ENCODE data around the gene PRMT7. TPM values are rescaled to one million over a fixed set of nuclear protein-coding genes. Genes with fewer than 3 reads are reported as not detected.
A peak's percentile ranks its signal among the peaks of the same experiment; 100 is the strongest.
"Not testable (repeated sequence)": the region's sequence is repeated elsewhere in the genome, so short reads cannot be mapped to it uniquely, and the experiment has no call there.

Gene PRMT7
- total and polyA plus RNA-seq, 2 experiments from 2014 or later = 27.2 to 49.6 TPM

DNA sequence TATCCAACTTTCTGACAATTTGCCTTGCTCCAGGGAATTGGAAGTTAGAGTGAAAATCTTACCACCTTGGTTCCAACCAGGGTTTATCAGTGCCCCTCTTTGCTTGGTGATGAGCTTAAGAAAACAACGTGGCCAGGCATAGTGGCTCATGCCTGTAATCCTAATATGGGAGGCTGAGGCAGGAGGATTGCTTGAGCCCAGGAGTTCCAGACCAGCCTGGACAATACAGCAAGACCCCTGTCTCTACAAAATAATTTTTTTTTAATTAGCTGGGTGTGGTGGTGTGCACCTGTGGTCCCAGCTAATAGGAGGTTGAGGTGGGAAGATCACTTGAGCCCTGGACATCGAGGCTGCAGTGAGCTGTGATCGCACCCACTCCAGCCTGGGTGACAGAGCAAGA lies 25.1 kb upstream of the PRMT7 start:
- Histone ChIP-seq H3F3A (ENCODE audit: insufficient read depth) (peaks cover 37% of the 10 kb centered on the region), H3K79me2 (ENCODE audit: insufficient read depth) (peaks cover 90% of the 10 kb centered on the region), H3K36me3 (ENCODE audit: low read depth) (peaks cover 15% of the 10 kb centered on the region), H2AFZ (no peak overlapping the region), H3K27me3 (replicated peaks; ENCODE audit: insufficient read depth) (no peaks in the 10 kb centered on the region), H3K27ac (no peak overlapping the region), H3K9me3 (ENCODE audit: low read depth) (no peaks in the 10 kb centered on the region), H4K20me1 (ENCODE audit: insufficient read depth) (0 out of 2 replicates have a peak, but pooled peaks cover 3% of the 10 kb centered on the region), H3K4me1 (ENCODE audit: insufficient read depth) (peaks cover 38% of the 10 kb centered on the region), H3K9ac (no peak overlapping the region), H3K4me2 (ENCODE audit: unreplicated experiment) (no peak overlapping the region), H3K9me2 (ENCODE audit: insufficient read depth) (no peaks in the 10 kb centered on the region), H3K4me3 (no peak overlapping the region)
- TF ChIP-seq EZH2phosphoT487 (IDR thresholded peaks at IDR 0.05; ENCODE audit: insufficient read depth, low read depth) (no peak), EZH2 (IDR thresholded peaks at IDR 0.05; ENCODE audit: insufficient read depth, poor library complexity, severe bottlenecking) (no peak)
- no peak for DNase-seq
- in situ Hi-C loops (cut with MboI) = no loop called here
- WGBS, 2 experiments (ENCODE audit: low coverage in 1 of 2, low lambda C conversion rate in 2 of 2, missing lambda C conversion rate in 2 of 2) = 96 to 99% methylated on average over 3 of the region's 3 CpGs

DNA sequence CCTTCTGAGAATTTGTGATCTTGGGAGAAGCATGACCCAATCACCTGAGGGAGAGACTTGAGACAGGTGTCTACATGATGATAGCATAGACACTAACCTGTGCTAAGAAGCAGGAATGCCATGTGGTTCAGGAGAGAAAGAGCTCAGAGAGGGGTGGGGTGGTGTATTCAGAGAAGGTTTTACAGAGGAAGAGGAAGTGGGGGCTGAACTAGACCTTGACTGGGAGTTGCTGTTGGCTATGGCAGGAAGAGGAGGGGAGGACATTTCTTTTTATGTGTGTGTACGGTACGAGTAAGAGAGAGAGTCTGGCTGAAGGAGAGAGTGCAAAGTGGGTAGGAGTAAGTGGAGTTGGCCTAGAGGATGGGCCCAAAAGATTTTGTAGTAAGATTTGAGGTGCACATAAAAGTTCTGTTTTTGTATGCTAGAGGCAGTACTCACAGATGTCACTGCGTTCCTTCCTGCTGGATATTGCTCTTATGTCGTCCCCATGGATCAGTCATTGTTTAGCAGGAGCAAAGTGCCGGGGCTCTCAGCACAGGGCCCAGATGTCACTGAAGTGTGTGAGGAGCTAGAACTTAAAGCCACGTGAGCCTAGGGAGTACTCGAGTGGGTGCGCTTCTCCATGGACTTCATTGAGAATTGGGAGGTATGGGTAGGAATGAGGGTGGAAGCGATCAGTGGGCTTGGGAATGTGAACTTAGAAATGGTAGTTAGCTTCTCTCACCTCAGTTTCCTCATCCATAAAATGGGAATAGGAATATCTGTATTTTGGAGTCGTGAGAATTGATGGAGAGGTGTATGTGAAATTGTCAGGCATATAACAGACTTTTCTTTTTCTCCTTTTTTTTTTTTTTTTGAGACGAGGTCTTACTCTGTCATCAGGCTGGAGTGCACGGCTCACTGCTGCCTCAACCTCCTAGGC lies 24.4 kb upstream of the PRMT7 start:
- Histone ChIP-seq H3K79me2 (ENCODE audit: insufficient read depth) (peaks cover 90% of the 10 kb centered on the region), H4K20me1 (ENCODE audit: insufficient read depth) (0 out of 2 replicates have a peak, but pooled peaks cover 3% of the 10 kb centered on the region), H3K27me3 (replicated peaks; ENCODE audit: insufficient read depth) (no peaks in the 10 kb centered on the region), H3K27ac (no peak overlapping the region; the same call in 1 of the 2 replicates), H3F3A (ENCODE audit: insufficient read depth) (peaks cover 37% of the 10 kb centered on the region), H3K36me3 (ENCODE audit: low read depth) (peaks cover 21% of the 10 kb centered on the region), H2AFZ (no peak overlapping the region), H3K4me1 (ENCODE audit: insufficient read depth) (peaks cover 44% of the 10 kb centered on the region), H3K9me2 (ENCODE audit: insufficient read depth) (no peaks in the 10 kb centered on the region), H3K9ac (no peak overlapping the region), H3K9me3 (ENCODE audit: low read depth) (no peaks in the 10 kb centered on the region), H3K4me2 (ENCODE audit: unreplicated experiment) (no peak overlapping the region), H3K4me3 (no peak overlapping the region)
- 97 to 98% methylated on average over 12 of the region's 12 CpGs for WGBS, 2 experiments (ENCODE audit: low coverage in 1 of 2, low lambda C conversion rate in 2 of 2, missing lambda C conversion rate in 2 of 2)
- no peak for TF ChIP-seq EZH2phosphoT487 (IDR thresholded peaks at IDR 0.05; ENCODE audit: insufficient read depth, low read depth)
- TF ChIP-seq EZH2 (IDR thresholded peaks at IDR 0.05; ENCODE audit: insufficient read depth, poor library complexity, severe bottlenecking) = no peak
- in situ Hi-C loops (cut with MboI) = no loop called here
- DNase-seq = no peak

- no peak overlapping the region for H3K4me3 ChIP-seq
- peaks cover 20% of the 10 kb centered on the region for H3K36me3 ChIP-seq (ENCODE audit: low read depth)
- no peaks in the 10 kb centered on the region for H3K27me3 ChIP-seq (replicated peaks; ENCODE audit: insufficient read depth)
- in situ Hi-C loops (cut with MboI) = no loop called here
- 0 out of 2 replicates have a peak, but pooled peaks cover 3% of the 10 kb centered on the region for H4K20me1 ChIP-seq (ENCODE audit: insufficient read depth)
- H3K4me2 ChIP-seq (ENCODE audit: unreplicated experiment) = peak overlapping the region; percentile 55
- DNase-seq = peak; percentile 98
- TF ChIP-seq EZH2phosphoT487 (IDR thresholded peaks at IDR 0.05; ENCODE audit: insufficient read depth, low read depth) = no peak
- no peak for TF ChIP-seq EZH2 (IDR thresholded peaks at IDR 0.05; ENCODE audit: insufficient read depth, poor library complexity, severe bottlenecking)
- H2AFZ ChIP-seq = no peak overlapping the region
- peaks cover 37% of the 10 kb centered on the region for H3F3A ChIP-seq (ENCODE audit: insufficient read depth)
- H3K4me1 ChIP-seq (ENCODE audit: insufficient read depth) = peaks cover 44% of the 10 kb centered on the region
- H3K9ac ChIP-seq = peak overlapping the region; percentile 59
- WGBS, 2 experiments (ENCODE audit: low coverage in 1 of 2, low lambda C conversion rate in 2 of 2, missing lambda C conversion rate in 2 of 2) = 70 to 72% methylated on average over 11 of the region's 11 CpGs
- H3K9me2 ChIP-seq (ENCODE audit: insufficient read depth) = no peaks in the 10 kb centered on the region
- peak overlapping the region; percentile 87 for H3K27ac ChIP-seq
- peaks cover 90% of the 10 kb centered on the region for H3K79me2 ChIP-seq (ENCODE audit: insufficient read depth)
- H3K9me3 ChIP-seq (ENCODE audit: low read depth) = no peaks in the 10 kb centered on the region
Measured at GRCh38 chr16:68287276-68288251, 23.3 kb upstream of the PRMT7 start.

- H3K9me3 ChIP-seq (ENCODE audit: low read depth) = no peaks in the 10 kb centered on the region
- in situ Hi-C loops (cut with MboI) = no loop called here
- no peak for DNase-seq
- H3K4me3 ChIP-seq = no peak overlapping the region
- H3K36me3 ChIP-seq (ENCODE audit: low read depth) = peaks cover 14% of the 10 kb centered on the region
- TF ChIP-seq EZH2 (IDR thresholded peaks at IDR 0.05; ENCODE audit: insufficient read depth, poor library complexity, severe bottlenecking) (no peak), EZH2phosphoT487 (IDR thresholded peaks at IDR 0.05; ENCODE audit: insufficient read depth, low read depth) (no peak)
- H3K27ac ChIP-seq = peak overlapping the region; percentile 87
- no peaks in the 10 kb centered on the region for H3K9me2 ChIP-seq (ENCODE audit: insufficient read depth)
- peaks cover 90% of the 10 kb centered on the region for H3K79me2 ChIP-seq (ENCODE audit: insufficient read depth)
- no peak overlapping the region for H3K9ac ChIP-seq
- 58 to 62% methylated on average over 1 of the region's 1 CpG for WGBS, 2 experiments (ENCODE audit: low coverage in 1 of 2, low lambda C conversion rate in 2 of 2, missing lambda C conversion rate in 2 of 2)
- peaks cover 44% of the 10 kb centered on the region for H3K4me1 ChIP-seq (ENCODE audit: insufficient read depth)
- no peaks in the 10 kb centered on the region for H3K27me3 ChIP-seq (replicated peaks; ENCODE audit: insufficient read depth)
- H3K4me2 ChIP-seq (ENCODE audit: unreplicated experiment) = no peak overlapping the region
- H3F3A ChIP-seq (ENCODE audit: insufficient read depth) = peaks cover 37% of the 10 kb centered on the region
- no peak overlapping the region for H2AFZ ChIP-seq
- H4K20me1 ChIP-seq (ENCODE audit: insufficient read depth) = 0 out of 2 replicates have a peak, but pooled peaks cover 3% of the 10 kb centered on the region
Measured at GRCh38 chr16:68288252-68288650, 22.6 kb upstream of the PRMT7 start.

- H4K20me1 ChIP-seq (ENCODE audit: insufficient read depth) = not testable (repeated sequence)
- H3K36me3 ChIP-seq (ENCODE audit: low read depth) = peaks cover 18% of the 10 kb centered on the region
- 81 to 87% methylated on average over 7 to 9 of the region's 9 CpGs for WGBS, 2 experiments (ENCODE audit: low coverage in 1 of 2, low lambda C conversion rate in 2 of 2, missing lambda C conversion rate in 2 of 2)
Measured at GRCh38 chr16:68288796-68289195, 22.0 kb upstream of the PRMT7 start.

More at GRCh38 chr16:68288796-68289195, 22.0 kb upstream of the PRMT7 start:
- peaks cover 44% of the 10 kb centered on the region for H3K4me1 ChIP-seq (ENCODE audit: insufficient read depth)
- peak overlapping the region; percentile 87 for H3K27ac ChIP-seq
- H3K9me2 ChIP-seq (ENCODE audit: insufficient read depth); H3K27me3 ChIP-seq (replicated peaks; ENCODE audit: insufficient read depth); DNase-seq; H3K9ac ChIP-seq; H2AFZ ChIP-seq; H3K4me2 ChIP-seq (ENCODE audit: unreplicated experiment); H3K9me3 ChIP-seq (ENCODE audit: low read depth); H3K4me3 ChIP-seq; in situ Hi-C loops (cut with MboI): not testable (repeated sequence)
- peaks cover 90% of the 10 kb centered on the region for H3K79me2 ChIP-seq (ENCODE audit: insufficient read depth)
- H3F3A ChIP-seq (ENCODE audit: insufficient read depth) = peaks cover 37% of the 10 kb centered on the region
